ENCODE measurements around the gene CCDC88C.

The CCDC88C gene

DNA sequence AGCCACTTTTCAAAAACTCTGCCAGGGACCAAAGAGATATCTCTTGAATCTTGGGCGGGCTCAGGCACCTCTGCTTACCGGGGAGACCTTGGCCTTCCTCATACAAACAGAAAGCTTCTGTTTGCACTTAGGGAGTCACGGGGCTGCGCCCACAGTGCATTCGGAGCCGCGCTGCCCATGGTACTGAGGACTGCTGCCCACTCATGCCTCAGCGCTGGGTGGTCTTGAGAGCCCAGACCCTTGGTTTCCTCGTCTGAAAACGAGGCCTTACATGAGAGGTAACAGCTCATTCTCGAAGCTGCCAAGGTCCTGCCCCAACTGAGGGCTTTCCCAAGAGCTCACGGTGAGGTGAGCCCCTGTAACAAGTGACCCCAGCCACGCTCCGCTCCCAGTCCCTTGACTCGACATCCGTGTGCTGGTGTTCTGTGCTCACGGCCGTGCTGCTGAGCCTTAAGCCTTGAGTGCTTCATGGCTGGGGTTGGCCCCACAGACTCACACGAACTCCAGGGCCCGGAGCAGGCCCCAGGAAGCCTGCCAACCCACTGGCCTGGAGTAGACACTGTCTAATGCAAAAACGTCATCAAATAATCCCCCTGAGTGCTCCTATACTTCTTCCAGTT is 125.7 kb downstream of the CCDC88C start:
- DNase-seq (ENCODE audit: low spot score): no peak

- DNase-seq (ENCODE audit: low spot score): no peak
Measured at GRCh38 chr14:91290986-91291385, 126.6 kb downstream of the CCDC88C start.

DNA sequence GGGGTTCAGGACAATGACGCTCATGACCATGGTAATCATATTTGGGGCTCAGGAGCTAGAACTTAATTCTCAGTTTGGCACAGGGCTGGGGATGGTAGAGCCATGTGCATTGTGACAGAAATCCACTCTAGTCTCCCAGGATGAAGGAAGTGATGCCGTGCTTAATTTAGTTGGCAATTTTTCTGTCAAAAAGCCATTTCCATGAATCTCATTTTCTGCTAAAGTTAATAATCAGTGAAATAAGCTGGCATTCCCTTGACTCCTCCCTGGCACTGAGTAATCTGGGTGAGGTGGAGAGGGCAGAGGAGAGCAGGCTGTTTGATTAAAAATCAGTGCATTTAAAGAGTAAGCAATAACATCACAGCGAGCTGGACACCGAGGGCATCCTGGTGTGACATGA is 128.2 kb downstream of the CCDC88C start:
- no peak for DNase-seq (ENCODE audit: low spot score)

GRCh38 chr14:91288876-91289275 is 128.7 kb downstream of the CCDC88C start:
- no peak for DNase-seq (ENCODE audit: low spot score)

DNA sequence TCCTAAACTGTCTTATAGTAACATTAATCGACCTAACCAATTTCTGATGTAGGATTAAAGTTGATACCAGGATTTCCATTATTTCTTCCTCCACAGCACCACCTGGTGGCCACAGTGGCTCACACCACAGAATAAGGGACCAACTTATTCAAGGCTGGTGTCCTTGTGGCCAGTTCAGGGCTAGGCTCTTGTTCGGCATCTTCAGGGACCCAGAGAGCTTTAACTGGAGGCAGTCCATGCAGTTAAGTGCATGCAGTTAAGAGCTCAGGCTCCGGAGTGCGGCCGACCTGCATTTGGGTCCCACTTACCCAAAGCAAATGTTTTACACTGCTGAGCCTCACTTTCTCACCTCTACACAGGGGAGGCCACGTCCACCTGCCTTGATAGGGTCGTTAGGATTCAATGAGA is 131.1 kb downstream of the CCDC88C start:
- DNase-seq (ENCODE audit: low spot score): peak; percentile 84

DNA sequence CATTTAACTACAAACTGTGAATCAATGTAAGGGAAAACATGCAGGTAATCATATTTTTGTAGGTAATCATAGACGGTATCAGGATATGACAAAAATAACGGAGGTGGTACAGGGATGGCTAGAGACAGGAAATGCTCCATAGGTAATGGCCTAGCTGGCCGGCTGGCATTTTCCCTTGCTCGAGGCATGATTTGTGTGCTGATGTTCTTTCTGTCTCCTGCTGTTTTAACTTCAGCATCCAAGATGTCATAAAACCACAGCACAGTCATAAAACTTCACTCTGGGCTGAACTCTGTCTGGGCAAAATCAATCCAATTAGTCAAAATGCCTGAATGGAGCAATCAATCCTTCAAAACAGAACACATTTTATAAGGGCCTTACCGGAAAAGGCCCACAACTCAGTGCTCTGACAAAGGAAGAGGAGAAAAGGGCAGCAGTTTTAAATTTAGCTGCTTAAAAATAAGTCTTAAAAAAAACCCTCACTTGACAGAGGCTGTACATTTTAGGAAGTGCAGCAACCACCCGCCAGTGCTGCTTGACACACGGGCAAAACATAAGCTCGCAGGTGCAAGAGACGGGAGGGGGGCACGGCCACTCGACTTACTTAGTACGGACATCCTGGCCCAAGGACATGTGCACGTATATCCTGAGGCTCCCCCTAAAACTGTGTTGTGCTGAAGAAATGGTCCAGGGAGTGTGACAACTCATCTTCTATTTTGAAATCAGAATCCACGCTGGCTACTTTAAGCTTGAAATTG is 132.7 kb downstream of the CCDC88C start:
- no peak for DNase-seq (ENCODE audit: low spot score)

- DNase-seq (ENCODE audit: low spot score): no peak
Measured at GRCh38 chr14:91284146-91284790, 133.4 kb downstream of the CCDC88C start.

DNA sequence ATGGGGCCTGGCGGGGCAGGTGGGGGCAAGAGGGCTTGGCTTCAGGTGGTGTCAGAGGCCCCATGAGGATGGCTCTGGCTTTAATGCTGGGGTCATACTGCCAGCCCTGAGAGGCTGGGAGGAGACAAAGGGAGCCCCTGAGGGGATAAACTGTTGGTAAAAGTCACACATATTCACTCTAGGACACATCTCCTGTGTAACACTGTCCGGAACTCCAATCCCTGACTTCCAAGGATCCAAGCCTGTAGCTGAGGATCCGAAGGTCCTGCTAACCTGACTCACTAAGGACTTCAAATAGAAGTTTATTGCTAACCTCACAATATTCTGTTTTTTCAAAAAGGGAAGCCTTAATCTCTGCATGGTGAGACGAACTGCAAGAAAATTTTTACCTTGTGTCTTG is 134.0 kb downstream of the CCDC88C start:
- DNase-seq (ENCODE audit: low spot score): no peak

DNA sequence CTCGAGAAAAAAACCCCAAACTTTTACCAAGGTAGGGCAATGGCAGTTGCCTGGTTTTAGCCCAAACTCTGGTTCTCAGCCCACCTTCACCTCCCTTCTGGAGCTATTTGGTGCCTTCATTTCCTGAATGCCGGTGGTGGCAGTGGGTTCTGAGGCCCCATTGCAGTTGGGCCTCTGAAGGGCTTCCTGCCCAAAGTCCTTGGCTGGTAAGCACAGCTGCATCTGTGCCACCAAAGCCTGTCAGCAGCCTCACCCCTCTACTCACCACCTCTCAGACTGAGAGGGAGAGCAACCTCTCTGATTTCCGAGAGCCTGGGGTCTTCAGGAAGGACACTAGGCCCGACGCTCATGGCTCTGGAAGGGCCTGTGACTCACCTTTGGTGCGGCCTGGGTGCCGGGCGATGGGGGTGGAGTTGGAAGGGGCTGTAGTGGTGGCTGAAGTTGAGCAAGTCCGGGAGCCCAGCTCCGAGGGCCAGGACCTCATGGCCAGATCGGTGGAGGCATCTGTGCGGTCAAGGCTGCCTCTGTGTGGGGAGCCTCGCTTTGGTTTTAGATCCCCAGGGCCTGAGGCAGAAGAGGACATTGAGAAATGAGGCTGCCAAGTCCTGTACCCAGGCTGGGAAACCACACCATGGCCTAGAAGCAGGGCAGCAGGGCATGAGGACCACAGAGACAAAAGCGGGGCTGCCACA is 134.5 kb downstream of the CCDC88C start:
- no peak for DNase-seq (ENCODE audit: low spot score)

GRCh38 chr14:91281346-91281745 is 136.3 kb downstream of the CCDC88C start:
- DNase-seq (ENCODE audit: low spot score): no peak

DNA sequence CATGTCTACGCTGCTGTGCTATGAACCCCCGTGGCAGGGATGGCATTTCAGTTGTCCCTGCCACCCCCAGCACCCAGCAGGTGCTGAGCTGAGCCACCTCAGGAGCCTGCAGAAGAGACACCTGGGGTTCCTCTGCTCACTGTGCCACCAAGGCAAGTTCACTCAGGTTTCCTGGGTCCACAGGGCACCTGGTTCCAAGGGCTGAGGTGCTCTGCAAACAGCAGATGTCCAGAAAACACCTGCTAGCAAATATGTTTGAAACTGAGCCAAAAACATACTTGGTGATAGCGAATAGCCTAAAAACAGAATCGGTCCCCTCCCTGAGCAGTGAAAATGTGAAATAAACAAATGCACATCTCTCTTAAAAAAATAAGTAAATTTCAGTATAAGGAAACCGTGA is 137.5 kb downstream of the CCDC88C start:
- DNase-seq (ENCODE audit: low spot score): no peak

DNA sequence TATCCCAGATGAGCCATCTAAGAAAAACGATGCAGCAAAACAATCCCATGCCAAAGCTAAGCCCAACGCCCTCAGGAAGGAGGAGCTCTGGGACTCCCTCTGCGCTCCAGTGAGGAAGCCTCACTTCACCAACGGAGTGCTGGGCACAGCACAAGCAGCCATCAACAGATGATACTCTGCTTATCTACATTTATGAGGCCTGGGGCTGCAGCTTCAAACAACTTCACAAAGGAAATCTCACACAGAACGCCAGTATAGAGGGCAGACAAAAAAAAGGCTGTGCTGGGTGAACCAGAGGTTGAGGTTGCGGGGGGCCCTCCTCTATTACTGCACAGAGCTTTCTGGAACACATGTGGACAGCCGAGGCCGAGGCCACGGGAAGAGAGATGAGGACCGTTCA is 138.3 kb downstream of the CCDC88C start:
- DNase-seq (ENCODE audit: low spot score): no peak

DNA sequence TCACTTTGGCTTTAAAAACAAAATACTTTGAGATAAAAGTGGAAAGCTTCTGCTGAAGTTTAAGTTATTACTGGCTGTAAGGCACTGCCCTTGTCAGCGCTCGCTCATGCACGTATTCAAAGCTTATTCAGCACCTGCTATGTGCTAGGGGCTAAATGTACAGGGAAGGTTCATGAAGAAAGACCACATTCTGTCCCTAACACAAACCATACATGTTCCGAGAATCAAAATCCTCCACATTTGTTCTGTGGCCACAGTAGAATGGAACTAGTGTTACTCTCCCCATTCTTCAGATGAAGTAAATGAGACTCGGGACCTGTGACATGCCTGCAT is 139.3 kb downstream of the CCDC88C start:
- no peak for DNase-seq (ENCODE audit: low spot score)

DNA sequence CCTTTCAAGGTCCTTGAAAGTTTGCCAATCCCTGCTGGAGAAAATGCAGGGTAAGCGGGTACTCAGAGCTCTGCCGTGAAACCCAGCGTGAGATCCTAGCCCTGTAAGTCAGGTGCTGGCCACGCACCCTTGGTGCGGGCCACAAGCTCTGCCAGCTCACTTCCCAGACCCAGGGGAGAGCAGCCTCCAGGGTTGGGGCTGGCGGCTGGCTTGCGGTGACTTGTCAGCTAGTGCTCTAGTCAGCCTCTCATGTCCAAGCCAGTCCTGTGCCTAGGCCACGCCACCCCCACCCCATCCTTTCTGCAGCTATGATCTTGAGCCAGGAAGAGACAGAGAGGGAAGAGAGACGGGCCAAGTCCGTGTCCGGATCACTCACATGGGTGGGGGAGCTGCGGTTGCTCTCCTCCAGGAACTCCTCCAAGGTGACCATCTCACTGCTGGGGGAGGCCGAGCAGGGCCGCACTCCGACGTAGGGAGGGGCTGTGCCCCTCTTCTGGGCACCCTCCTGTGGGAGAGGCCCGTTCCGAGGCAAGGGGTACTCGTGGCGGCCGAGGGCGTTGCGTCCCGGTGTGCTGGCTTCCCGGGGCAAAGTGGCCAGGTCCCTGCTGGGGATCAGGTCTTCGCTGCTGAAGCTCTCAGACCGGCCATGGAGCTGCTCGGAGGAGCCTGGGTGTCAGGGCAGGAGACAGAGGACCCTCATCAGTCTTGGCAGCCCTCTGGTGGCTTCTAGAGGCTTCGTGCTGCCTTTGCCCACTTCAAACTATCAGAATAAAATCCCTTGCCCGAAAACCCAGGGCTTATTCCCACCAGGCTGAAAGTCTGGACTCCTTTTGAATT is 139.9 kb downstream of the CCDC88C start:
- DNase-seq (ENCODE audit: low spot score): no peak

DNA sequence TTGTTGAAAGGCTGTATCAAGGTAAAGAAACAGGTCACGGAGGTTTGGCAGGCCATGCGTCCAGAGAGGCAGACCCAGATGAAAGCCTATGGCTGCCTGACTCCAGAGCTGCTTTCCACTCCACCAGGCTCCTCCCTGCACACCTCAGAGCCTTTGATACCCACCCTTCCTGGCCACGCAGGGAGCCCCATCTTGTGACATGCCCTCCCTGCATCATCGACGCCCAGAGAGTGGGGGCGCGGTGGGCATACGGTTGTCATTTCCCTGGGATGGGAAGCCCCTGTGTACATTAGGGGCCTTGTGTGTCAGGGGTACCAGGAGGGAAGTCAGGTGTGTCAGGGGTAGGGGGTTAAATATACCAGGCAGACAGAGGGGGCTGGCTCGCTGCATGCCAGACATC is 142.8 kb downstream of the CCDC88C start:
- no peak for DNase-seq (ENCODE audit: low spot score)

- DNase-seq (ENCODE audit: low spot score): no peak
Measured at GRCh38 chr14:91273885-91274273, 143.7 kb downstream of the CCDC88C start.

DNA sequence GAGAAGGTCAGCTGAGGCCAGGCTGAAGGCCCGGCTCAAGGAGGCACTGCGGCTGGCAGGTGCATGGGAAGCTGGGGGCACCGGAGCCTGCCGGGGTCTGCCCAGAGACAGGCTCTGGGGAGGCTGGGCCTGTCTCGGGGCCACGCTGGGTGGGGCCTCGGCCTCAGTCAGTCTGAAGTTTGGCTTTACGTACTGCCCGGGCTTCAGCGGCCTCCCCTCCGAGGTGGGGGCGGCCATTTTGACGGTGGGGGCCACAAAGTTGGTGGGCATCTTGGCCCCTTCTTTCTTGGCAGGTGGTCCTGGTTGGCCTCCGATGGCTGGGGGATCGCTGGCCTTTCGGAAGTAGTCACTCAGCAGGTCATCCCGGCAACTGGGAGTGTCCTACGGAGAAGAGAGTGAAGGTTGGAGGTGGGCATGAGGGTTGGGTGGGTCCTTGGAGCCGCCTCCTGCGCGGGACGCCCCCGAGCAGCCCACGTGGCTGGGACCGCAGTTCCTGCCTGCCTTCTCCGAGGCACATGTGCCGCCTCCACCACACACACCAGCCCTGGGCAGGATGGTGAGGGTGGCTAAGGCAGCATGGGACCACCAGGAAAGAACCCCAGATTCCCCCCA is 144.2 kb downstream of the CCDC88C start:
- no peak for DNase-seq (ENCODE audit: low spot score)

GRCh38 chr14:91272341-91273272 is 145.0 kb downstream of the CCDC88C start:
- no peak for DNase-seq (ENCODE audit: low spot score)

DNA sequence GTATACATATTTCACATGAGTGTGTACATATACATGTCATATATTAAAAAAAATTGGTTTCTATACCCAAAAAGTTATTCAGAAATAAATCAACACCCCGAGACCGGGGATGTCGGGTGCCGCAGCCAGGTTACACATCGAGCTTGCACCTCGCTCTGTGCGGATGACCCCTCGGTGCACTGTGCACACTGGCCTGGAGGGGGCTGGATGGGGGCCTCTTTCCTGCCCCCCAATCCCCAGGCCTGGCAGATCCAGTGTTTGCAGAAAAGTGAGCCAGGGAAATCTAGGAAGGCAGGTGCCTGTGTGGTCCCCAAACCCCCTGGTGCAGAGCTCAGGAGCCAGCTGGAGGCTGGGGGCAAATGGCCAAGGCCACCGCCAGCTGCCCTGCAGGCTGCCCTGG is 146.0 kb downstream of the CCDC88C start:
- DNase-seq (ENCODE audit: low spot score): no peak

- no peak for DNase-seq (ENCODE audit: low spot score)
Measured at GRCh38 chr14:91270619-91271018, 147.0 kb downstream of the CCDC88C start.

Data from Ammon's horn (tissue), 1 donor.